SK-N-SH (cell line): Measurements from ENCODE around the gene BRD1. TPM values are rescaled to one million over a fixed set of nuclear protein-coding genes. Genes with fewer than 3 reads are reported as not detected.

Source experiments
- CTCF ChIA-PET: fragments of 300-600, 350-600 bp; formaldehyde crosslinking; extraction: SDS; loops from one replicate; lab custom pipeline; 2021; lab: Yijun Ruan, JAX
- POLR2A ChIA-PET: fragments of 350-600 bp; sonication (Branson Sonifier 250); formaldehyde crosslinking; extraction: SDS; loops from one replicate; lab custom pipeline; 2020; ENCODE audit warnings: antibody characterized with exemption, inconsistent platforms; lab: Yijun Ruan, JAX
- DNase-seq: peaks from one replicate; pipeline ENCODE4 v3.0.0; 2012
- H2AFZ ChIP-seq: fragments of 200-600 bp; sonication (generic); 2 replicates; pipeline ENCODE4 v1.8.1; 2016; ENCODE audit warnings: antibody characterized with exemption, mild to moderate bottlenecking, low read depth
- H3F3A ChIP-seq: fragments of 200-600 bp; sonication (generic); replicated peaks from 2 replicates; pipeline ENCODE3; 2016; ENCODE audit warnings: antibody characterized with exemption, mild to moderate bottlenecking; ENCODE audit not compliant: insufficient read depth
- H3K27ac ChIP-seq, 2 experiments: fragments of 200-500 bp in 1 of 2; fragments of 200-600 bp in 1 of 2; sonication (Bioruptor generic) in 1 of 2; sonication (generic), shearing (Covaris generic) in 1 of 2; 2 replicates each; pipeline versions ENCODE4 v1.5.1 to v1.6.1; 2014 to 2016; ENCODE audit warnings: low read depth in 2 of 2, inconsistent platforms in 1 of 2, low read length in 1 of 2, mild to moderate bottlenecking in 1 of 2, mixed read lengths in 1 of 2
- H3K27me3 ChIP-seq: fragments of 200-600 bp; sonication (generic), shearing (Covaris generic); 2 replicates; pipeline ENCODE4 v1.6.1; 2016; ENCODE audit warnings: mixed run types; ENCODE audit not compliant: insufficient read depth
- H3K36me3 ChIP-seq, 2 experiments: fragments of 200-500 bp in 1 of 2; fragments of 200-600 bp in 1 of 2; sonication (Bioruptor generic) in 1 of 2; sonication (generic) in 1 of 2; replicated peaks in 1 of 2; 2 replicates each; pipeline versions ENCODE3 to v1.5.1; 2014 to 2016; ENCODE audit warnings: low read length in 1 of 2, mild to moderate bottlenecking in 1 of 2; ENCODE audit not compliant: insufficient read depth in 2 of 2, control insufficient read depth in 1 of 2
- H3K4me1 ChIP-seq, 2 experiments: fragments of 200-500 bp in 1 of 2; fragments of 200-600 bp in 1 of 2; sonication (Bioruptor generic) in 1 of 2; sonication (generic), shearing (Covaris generic) in 1 of 2; 2 replicates each; pipeline versions ENCODE4 v1.5.1 to v1.6.1; 2014 to 2016; ENCODE audit warnings: low read depth in 1 of 2, low read length in 1 of 2, mixed run types in 1 of 2; ENCODE audit not compliant: insufficient read depth in 2 of 2, control insufficient read depth in 1 of 2
- H3K4me2 ChIP-seq: fragments of 200-600 bp; sonication (generic), shearing (Covaris generic); 2 replicates; pipeline ENCODE4 v1.6.1; 2017; ENCODE audit warnings: mixed run types
- H3K4me3 ChIP-seq, 2 experiments: fragments of 200-500 bp in 1 of 2; fragments of 200-600 bp in 1 of 2; sonication (Bioruptor generic) in 1 of 2; sonication (generic), shearing (Covaris generic) in 1 of 2; 2 replicates each; pipeline versions ENCODE4 v1.5.1 to v1.8.1; 2014 to 2016; ENCODE audit warnings: low read depth in 2 of 2, inconsistent platforms in 1 of 2, low read length in 1 of 2, mild to moderate bottlenecking in 1 of 2, mixed read lengths in 1 of 2, moderate library complexity in 1 of 2
- H3K79me2 ChIP-seq: fragments of 200-600 bp; sonication (generic); 2 replicates; pipeline ENCODE4 v1.8.1; 2017; ENCODE audit warnings: mild to moderate bottlenecking; ENCODE audit not compliant: insufficient read depth
- H3K9ac ChIP-seq: fragments of 200-600 bp; sonication (generic); 2 replicates; pipeline ENCODE4 v1.6.1; 2017; ENCODE audit warnings: mixed run types
- H3K9me2 ChIP-seq: fragments of 200-600 bp; sonication (generic); 2 replicates; pipeline ENCODE4 v1.6.1; 2017; ENCODE audit warnings: mixed run types
- H3K9me3 ChIP-seq: fragments of 200-600 bp; sonication (generic); 2 replicates; pipeline ENCODE4 v1.6.1; 2017; ENCODE audit warnings: mixed run types, mild to moderate bottlenecking, moderate library complexity
- H4K20me1 ChIP-seq: fragments of 200-600 bp; sonication (generic); 2 replicates; pipeline ENCODE4 v1.6.1; 2017; ENCODE audit warnings: mild to moderate bottlenecking, mixed run types; ENCODE audit not compliant: insufficient read depth
- CTCF ChIP-seq: fragments of 200-600 bp; sonication (generic); IDR thresholded peaks from 2 replicates; pipeline ENCODE4 v1.6.1; 2017; ENCODE audit warnings: antibody characterized with exemption, mild to moderate bottlenecking, moderate library complexity
- ELF1 ChIP-seq: IDR thresholded peaks from 2 replicates; pipeline ENCODE4 v1.4.0; 2012
- EZH2phosphoT487 ChIP-seq: fragments of 200-600 bp; sonication (generic); IDR thresholded peaks from 2 replicates; pipeline ENCODE4 v1.6.1; 2017; ENCODE audit warnings: low read depth, mixed run types, mild to moderate bottlenecking, antibody characterized with exemption, moderate library complexity, borderline replicate concordance
- FOSL2 ChIP-seq: IDR thresholded peaks from 2 replicates; pipeline ENCODE4 v1.4.0; 2012; ENCODE audit warnings: low read depth, mild to moderate bottlenecking, moderate library complexity, borderline replicate concordance
- FOXM1 ChIP-seq: IDR thresholded peaks from 2 replicates; pipeline ENCODE4 v1.4.0; 2012; ENCODE audit warnings: low read depth, mild to moderate bottlenecking
- GABPA ChIP-seq: IDR thresholded peaks from 2 replicates; pipeline ENCODE4 v1.4.0; 2012; ENCODE audit warnings: low read depth, mild to moderate bottlenecking
- JUND ChIP-seq: IDR thresholded peaks from 2 replicates; pipeline ENCODE4 v1.4.0; 2012
- MAX ChIP-seq: IDR thresholded peaks from 2 replicates; pipeline ENCODE4 v1.4.0; 2012; ENCODE audit warnings: low read depth
- MXI1 ChIP-seq: IDR thresholded peaks from 2 replicates; pipeline ENCODE4 v1.6.1; 2012; ENCODE audit warnings: mild to moderate bottlenecking, low read depth, low read length, improper control_type of control experiment
- NFIC ChIP-seq: IDR thresholded peaks from 2 replicates; pipeline ENCODE4 v1.4.0; 2012; ENCODE audit warnings: borderline replicate concordance
- POLR2AphosphoS5 ChIP-seq: IDR thresholded peaks from 2 replicates; pipeline ENCODE4 v1.6.1; 2012; ENCODE audit warnings: low read depth, low read length
- RAD21 ChIP-seq: IDR thresholded peaks from 2 replicates; pipeline ENCODE4 v1.6.1; 2012; ENCODE audit warnings: mild to moderate bottlenecking, low read length
- RCOR1 ChIP-seq: fragments of 150-350 bp; IDR thresholded peaks from 2 replicates; pipeline ENCODE4 v1.6.1; 2017; ENCODE audit warnings: antibody characterized with exemption, low read length
- RXRA ChIP-seq: IDR thresholded peaks from 2 replicates; pipeline ENCODE4 v1.4.0; 2012; ENCODE audit warnings: low read depth, mild to moderate bottlenecking, borderline replicate concordance
- SMC3 ChIP-seq: IDR thresholded peaks from 2 replicates; pipeline ENCODE4 v1.6.1; 2012; ENCODE audit warnings: low read depth, low read length, improper control_type of control experiment
- TAF1 ChIP-seq: IDR thresholded peaks from 2 replicates; pipeline ENCODE4 v1.6.1; 2012; ENCODE audit warnings: low read depth, mild to moderate bottlenecking, low read length, moderate library complexity, borderline replicate concordance
- TCF12 ChIP-seq: IDR thresholded peaks from 2 replicates; pipeline ENCODE4 v1.4.0; 2012
- USF1 ChIP-seq: IDR thresholded peaks from 2 replicates; pipeline ENCODE4 v1.4.0; 2012; ENCODE audit warnings: low read depth, borderline replicate concordance
- USF2 ChIP-seq: fragments of 150-350 bp; IDR thresholded peaks from 2 replicates; pipeline ENCODE4 v1.6.1; 2017; ENCODE audit warnings: antibody characterized with exemption, low read length, low read depth, borderline replicate concordance
- YY1 ChIP-seq: IDR thresholded peaks from 2 replicates; pipeline ENCODE4 v1.4.0; 2012; ENCODE audit warnings: low read depth, mild to moderate bottlenecking
- WGBS: methylation state at CpG from one replicate; pipeline ENCODE4 v1.1.6; 2017; ENCODE audit warnings: low lambda C conversion rate; 5-methylcytosine and 5-hydroxymethylcytosine counted together
- polyA plus RNA-seq, 3 experiments: library from polyadenylated mRNA; depleted of rRNA; stranded (reverse); fragments of >200 nt; gene quantifications; 2 replicates each; pipeline ENCODE4 v1.2.3, GENCODE V29; 2012

BRD1 gene
- polyA plus RNA-seq, 1 of the 3 experiments (the other 2 are of a cell fraction), result 10.3 TPM

- H3K4me2 ChIP-seq, result no peak overlapping the region
- no peaks in the 10 kb centered on the region for H3K27me3 ChIP-seq
- H3K4me1 ChIP-seq, result no peaks in the 10 kb centered on the region; a peak in 1 of 4 replicates
- no peak overlapping the region for H3K4me3 ChIP-seq
- H4K20me1 ChIP-seq, result peaks cover 98% of the 10 kb centered on the region
- no peak for DNase-seq
- POLR2A ChIA-PET, result interaction anchor here (1.2 kb wide), 1 partner anchor 13 kb away, joined by 3 read pairs; no protein-coding TSS in a partner anchor
- no peak overlapping the region for H3K27ac ChIP-seq
- no peak overlapping the region for H2AFZ ChIP-seq
- no peaks in the 10 kb centered on the region for H3F3A ChIP-seq
- peaks cover 12 to 32% of the 10 kb centered on the region in 2 experiments for H3K36me3 ChIP-seq
- no peaks in the 10 kb centered on the region for H3K9me2 ChIP-seq
- CTCF ChIA-PET, result no interaction called here
- no peak overlapping the region for H3K9ac ChIP-seq
- 90% methylated on average over 8 of the region's 28 CpGs for WGBS
- no peaks in the 10 kb centered on the region for H3K9me3 ChIP-seq
- peaks cover 94% of the 10 kb centered on the region for H3K79me2 ChIP-seq
- no peak for TF ChIP-seq SMC3
- no peak for TF ChIP-seq FOSL2
- TF ChIP-seq RCOR1, result no peak
- TF ChIP-seq NFIC, result no peak
- TF ChIP-seq MAX, result no peak
- TF ChIP-seq USF1, result no peak
- no peak for TF ChIP-seq POLR2AphosphoS5
- TF ChIP-seq YY1, result no peak
- TF ChIP-seq FOXM1, result no peak
- no peak for TF ChIP-seq RXRA
- no peak for TF ChIP-seq JUND
- TF ChIP-seq MXI1, result no peak
- no peak for TF ChIP-seq TCF12
- TF ChIP-seq EZH2phosphoT487, result no peak
- TF ChIP-seq CTCF, result no peak
- no peak for TF ChIP-seq RAD21
- TF ChIP-seq ELF1, result no peak
- no peak for TF ChIP-seq TAF1
- no peak for TF ChIP-seq GABPA
- no peak for TF ChIP-seq USF2
Measured at GRCh38 chr22:49803737-49804375, 23.8 kb downstream of the BRD1 start.
